GM19455 (cell line): Measurements from ENCODE around the gene RBM25.
"Not testable (repeated sequence)": the region's sequence is repeated elsewhere in the genome, so short reads cannot be mapped to it uniquely, and the experiment has no call there.

Experiments
- ATAC-seq: cut with Tn5 transposase; IDR thresholded peaks from one replicate; pipeline ENCODE4 v1.9.1; 2021; ENCODE audit not compliant: unreplicated experiment

The RBM25 gene

DNA sequence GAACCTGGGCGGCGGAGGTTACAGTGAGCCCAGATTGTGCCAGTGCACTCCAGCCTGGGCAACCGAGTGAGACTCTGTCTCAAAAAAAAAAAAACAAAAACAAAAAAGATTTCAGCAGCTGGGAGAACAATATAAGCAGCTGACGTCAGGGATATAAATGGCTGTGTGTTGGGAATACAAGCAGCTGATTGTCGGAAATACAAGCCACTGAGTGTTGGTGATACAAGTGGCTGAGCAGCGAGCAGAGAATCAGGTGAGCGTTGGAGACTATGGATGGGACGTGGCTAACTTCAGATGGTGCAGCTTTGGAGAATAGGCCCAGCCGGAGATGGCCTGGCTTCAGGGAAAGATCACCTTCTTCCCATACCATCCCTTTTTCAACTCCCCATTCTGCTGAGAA lies 109.9 kb downstream of the RBM25 start:
- ATAC-seq = no peak

DNA sequence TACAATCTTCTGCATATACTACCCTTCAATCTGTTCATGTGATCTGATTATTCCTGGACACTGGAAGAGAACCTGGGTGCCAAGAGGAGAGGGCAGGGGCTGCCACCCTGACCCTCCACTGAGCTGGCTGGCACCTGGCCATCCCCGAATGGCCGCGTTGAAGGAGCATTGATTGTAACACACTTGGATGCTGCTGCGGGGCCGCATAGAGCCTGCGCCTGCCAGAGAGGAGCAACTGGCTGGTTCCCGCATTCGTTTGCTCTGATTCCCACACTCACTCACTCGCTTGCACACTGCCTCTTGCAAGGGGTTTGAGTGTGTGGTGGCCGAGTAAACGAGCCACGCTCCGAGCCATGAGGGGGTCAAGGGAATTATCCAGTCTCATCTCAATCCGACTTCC lies 110.4 kb downstream of the RBM25 start:
- ATAC-seq = no peak

GRCh38 chr14:73169855-73170254 lies 111.5 kb downstream of the RBM25 start:
- not testable (repeated sequence) for ATAC-seq

DNA sequence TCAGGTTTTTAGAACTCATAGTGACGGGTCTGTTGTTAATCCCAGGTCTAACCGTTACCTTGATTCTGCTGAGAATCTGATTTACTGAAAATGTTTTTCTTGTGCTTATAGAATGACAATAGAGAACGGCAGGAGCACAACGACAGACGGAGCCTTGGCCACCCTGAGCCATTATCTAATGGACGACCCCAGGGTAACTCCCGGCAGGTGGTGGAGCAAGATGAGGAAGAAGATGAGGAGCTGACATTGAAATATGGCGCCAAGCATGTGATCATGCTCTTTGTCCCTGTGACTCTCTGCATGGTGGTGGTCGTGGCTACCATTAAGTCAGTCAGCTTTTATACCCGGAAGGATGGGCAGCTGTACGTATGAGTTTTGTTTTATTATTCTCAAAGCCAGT lies 112.4 kb downstream of the RBM25 start:
- ATAC-seq = no peak

GRCh38 chr14:73172500-73172899 lies 114.2 kb downstream of the RBM25 start:
- ATAC-seq = no peak

DNA sequence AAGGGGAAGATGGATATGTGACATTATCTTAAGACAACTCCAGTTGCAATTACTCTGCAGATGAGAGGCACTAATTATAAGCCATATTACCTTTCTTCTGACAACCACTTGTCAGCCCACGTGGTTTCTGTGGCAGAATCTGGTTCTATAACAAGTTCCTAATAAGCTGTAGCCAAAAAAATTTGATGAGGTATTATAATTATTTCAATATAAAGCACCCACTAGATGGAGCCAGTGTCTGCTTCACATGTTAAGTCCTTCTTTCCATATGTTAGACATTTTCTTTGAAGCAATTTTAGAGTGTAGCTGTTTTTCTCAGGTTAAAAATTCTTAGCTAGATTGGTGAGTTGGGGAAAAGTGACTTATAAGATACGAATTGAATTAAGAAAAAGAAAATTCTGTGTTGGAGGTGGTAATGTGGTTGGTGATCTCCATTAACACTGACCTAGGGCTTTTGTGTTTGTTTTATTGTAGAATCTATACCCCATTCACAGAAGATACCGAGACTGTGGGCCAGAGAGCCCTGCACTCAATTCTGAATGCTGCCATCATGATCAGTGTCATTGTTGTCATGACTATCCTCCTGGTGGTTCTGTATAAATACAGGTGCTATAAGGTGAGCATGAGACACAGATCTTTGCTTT lies 114.9 kb downstream of the RBM25 start:
- no peak for ATAC-seq
